H1 (cell line): Measurements from ENCODE around the gene GPS1. TPM values are rescaled to one million over a fixed set of nuclear protein-coding genes. Genes with fewer than 3 reads are reported as not detected.

Experiments
- CTCF ChIA-PET: fragments of 300-600 bp; sonication (Branson Sonifier 250); formaldehyde crosslinking; loops from one replicate; lab custom pipeline; 2021; ENCODE audit not compliant: partially characterized antibody; lab: Charles Lee
- POLR2A ChIA-PET: fragments of 300-600 bp; sonication (Branson Sonifier 250); formaldehyde crosslinking; loops from one replicate; lab custom pipeline; 2021; ENCODE audit warnings: inconsistent platforms; ENCODE audit not compliant: partially characterized antibody; lab: Charles Lee
- DNase-seq, 2 experiments: peaks; one replicate each; pipeline versions ENCODE4 v3.0.0 to v3.0.0-alpha.2; 2010 to 2022; ENCODE audit warnings: low spot score in 2 of 2, low read depth in 1 of 2, mixed read lengths in 1 of 2
- FAIRE-seq: peaks from 2 replicates; lab custom pipeline; 2011; peaks lifted over from hg19 to GRCh38; lab: Jason Lieb, UNC
- H2AFZ ChIP-seq: 2 replicates; pipeline ENCODE4 v1.8.1; 2012; ENCODE audit warnings: low read length, inconsistent platforms
- H2AK5ac ChIP-seq: 2 replicates; pipeline ENCODE4 v1.6.1; 2013; ENCODE audit warnings: low read depth, low read length
- H2BK120ac ChIP-seq: replicated peaks from 2 replicates; pipeline ENCODE3; 2013; ENCODE audit warnings: low read depth, low read length, inconsistent platforms
- H2BK12ac ChIP-seq: 2 replicates; pipeline ENCODE4 v1.6.1; 2013; ENCODE audit warnings: low read depth, low read length
- H2BK15ac ChIP-seq: 2 replicates; pipeline ENCODE4 v1.6.1; 2013; ENCODE audit warnings: low read length
- H2BK20ac ChIP-seq: 2 replicates; pipeline ENCODE4 v1.6.1; 2013; ENCODE audit warnings: low read length
- H2BK5ac ChIP-seq: 2 replicates; pipeline ENCODE4 v1.6.1; 2013; ENCODE audit warnings: low read depth, low read length
- H3K14ac ChIP-seq: 2 replicates; pipeline ENCODE4 v1.6.1; 2013; ENCODE audit warnings: inconsistent platforms; ENCODE audit not compliant: insufficient read length
- H3K18ac ChIP-seq: 2 replicates; pipeline ENCODE4 v1.6.1; 2013; ENCODE audit warnings: low read length; ENCODE audit errors: extremely low read depth
- H3K23ac ChIP-seq: 2 replicates; pipeline ENCODE4 v1.6.1; 2013; ENCODE audit warnings: inconsistent platforms; ENCODE audit not compliant: insufficient read length
- H3K23me2 ChIP-seq: 2 replicates; pipeline ENCODE4 v1.6.1; 2013; ENCODE audit warnings: low read depth, low read length
- H3K27ac ChIP-seq: 2 replicates; pipeline ENCODE4 v1.6.1; 2011; ENCODE audit warnings: low read depth, low read length, inconsistent platforms
- H3K27me3 ChIP-seq, 4 experiments: replicated peaks in 1 of 4; 1 replicate in 1 of 4; 2 replicates in 3 of 4; pipeline versions ENCODE4 v1.6.1 to v1.8.1; 2011 to 2013; ENCODE audit warnings: low read length in 3 of 4, mild to moderate bottlenecking in 3 of 4, inconsistent platforms in 2 of 4, mixed read lengths in 2 of 4, moderate library complexity in 1 of 4; ENCODE audit not compliant: control insufficient read depth in 3 of 4, insufficient read depth in 3 of 4; ENCODE audit errors: extremely low read depth in 1 of 4
- H3K36me3 ChIP-seq, 4 experiments: 2 replicates each; pipeline versions ENCODE4 v1.6.1 to v1.8.1; 2011 to 2013; ENCODE audit warnings: mild to moderate bottlenecking in 4 of 4, low read length in 3 of 4, moderate library complexity in 2 of 4, control low read depth in 1 of 4, inconsistent platforms in 1 of 4; ENCODE audit not compliant: insufficient read depth in 4 of 4, control insufficient read depth in 2 of 4
- H3K4ac ChIP-seq: replicated peaks from 2 replicates; pipeline ENCODE3; 2013; ENCODE audit warnings: low read length, low read depth, mixed read lengths, inconsistent platforms; ENCODE audit not compliant: insufficient read length
- H3K4me1 ChIP-seq, 4 experiments: replicated peaks in 1 of 4; 1 replicate in 1 of 4; 2 replicates in 3 of 4; pipeline versions ENCODE4 v1.6.1 to v1.8.1; 2011 to 2013; ENCODE audit warnings: low read length in 3 of 4, inconsistent platforms in 2 of 4, mixed read lengths in 1 of 4; ENCODE audit not compliant: insufficient read depth in 4 of 4, control insufficient read depth in 3 of 4
- H3K4me2 ChIP-seq, 2 experiments: 2 replicates each; pipeline versions ENCODE4 v1.6.1 to v1.8.1; 2011 to 2013; ENCODE audit warnings: low read depth in 2 of 2, low read length in 2 of 2, control low read depth in 1 of 2, inconsistent platforms in 1 of 2, mild to moderate bottlenecking in 1 of 2; ENCODE audit not compliant: insufficient read depth in 1 of 2
- H3K4me3 ChIP-seq, 4 experiments: fragments of 200-600, 300-600 bp in 1 of 4; sonication (generic), shearing (Covaris generic), sonication (Bioruptor Twin) in 1 of 4; 2 replicates each; pipeline versions ENCODE4 v1.5.1 to v1.8.1; 2011 to 2016; ENCODE audit warnings: low read length in 4 of 4, low read depth in 3 of 4, control low read depth in 2 of 4, inconsistent platforms in 2 of 4, mild to moderate bottlenecking in 2 of 4, mixed read lengths in 1 of 4, moderate library complexity in 1 of 4; ENCODE audit not compliant: insufficient read depth in 2 of 4; ENCODE audit errors: extremely low read depth in 1 of 4
- H3K56ac ChIP-seq: replicated peaks from 2 replicates; pipeline ENCODE3; 2013; ENCODE audit warnings: low read depth, mild to moderate bottlenecking, mixed read lengths, low read length, inconsistent platforms; ENCODE audit not compliant: insufficient read length
- H3K79me1 ChIP-seq: 2 replicates; pipeline ENCODE4 v1.6.1; 2013; ENCODE audit warnings: low read depth, low read length, control low read depth
- H3K79me2 ChIP-seq, 2 experiments: 2 replicates each; pipeline versions ENCODE4 v1.6.1 to v1.8.1; 2012 to 2013; ENCODE audit warnings: low read length in 2 of 2, mild to moderate bottlenecking in 2 of 2, inconsistent platforms in 1 of 2; ENCODE audit not compliant: insufficient read depth in 2 of 2, control insufficient read depth in 1 of 2
- H3K9ac ChIP-seq, 4 experiments: replicated peaks in 1 of 4; 1 replicate in 1 of 4; 2 replicates in 3 of 4; pipeline versions ENCODE4 v1.6.1 to v1.8.1; 2011 to 2013; ENCODE audit warnings: low read depth in 3 of 4, low read length in 3 of 4, control low read depth in 2 of 4, mild to moderate bottlenecking in 2 of 4, moderate library complexity in 2 of 4, inconsistent platforms in 1 of 4; ENCODE audit errors: extremely low read depth in 1 of 4
- H3K9me3 ChIP-seq, 2 experiments: 2 replicates each; pipeline versions ENCODE4 v1.6.1 to v1.8.1; 2012 to 2013; ENCODE audit warnings: mild to moderate bottlenecking in 2 of 2, moderate library complexity in 2 of 2, control low read depth in 1 of 2, inconsistent platforms in 1 of 2, low read depth in 1 of 2, low read length in 1 of 2, mixed read lengths in 1 of 2; ENCODE audit not compliant: insufficient read depth in 2 of 2
- H4K20me1 ChIP-seq, 2 experiments: replicated peaks in 1 of 2; 2 replicates each; pipeline versions ENCODE3 to v1.8.1; 2011 to 2013; ENCODE audit warnings: inconsistent platforms in 2 of 2, low read length in 2 of 2, mild to moderate bottlenecking in 1 of 2; ENCODE audit not compliant: insufficient read depth in 2 of 2, control insufficient read depth in 1 of 2
- H4K5ac ChIP-seq: 2 replicates; pipeline ENCODE4 v1.6.1; 2013; ENCODE audit warnings: low read length, low read depth, mixed read lengths, inconsistent platforms; ENCODE audit not compliant: insufficient read length
- H4K8ac ChIP-seq: 2 replicates; pipeline ENCODE4 v1.8.0; 2013; ENCODE audit warnings: mild to moderate bottlenecking, moderate library complexity, low read length, inconsistent platforms; ENCODE audit not compliant: insufficient read depth; ENCODE audit errors: extremely low read depth
- H4K91ac ChIP-seq: replicated peaks from 2 replicates; pipeline ENCODE3; 2013; ENCODE audit warnings: low read length, mixed read lengths, inconsistent platforms; ENCODE audit not compliant: insufficient read length
- ASH2L ChIP-seq: fragments of 200-600, 300-600 bp; sonication (generic); IDR thresholded peaks from one replicate; pipeline ENCODE4 v1.7.1; 2017; ENCODE audit warnings: low read length
- BCL11A ChIP-seq, 2 experiments: IDR thresholded peaks; one replicate each; pipeline ENCODE4 v1.6.1; 2011; ENCODE audit warnings: low read depth in 2 of 2, low read length in 2 of 2, mild to moderate bottlenecking in 2 of 2
- CBX8 ChIP-seq: fragments of 300-800, 300-1000 bp; sonication (generic); IDR thresholded peaks from 2 replicates; pipeline ENCODE4 v1.7.1; 2016; ENCODE audit warnings: low read depth, low read length, borderline replicate concordance
- EP300 ChIP-seq, 2 experiments: IDR thresholded peaks; 1 replicate in 1 of 2; 2 replicates in 1 of 2; pipeline ENCODE4 v1.6.1; 2011 to 2012; ENCODE audit warnings: low read depth in 2 of 2, low read length in 2 of 2, mild to moderate bottlenecking in 2 of 2, borderline replicate concordance in 1 of 2, inconsistent platforms in 1 of 2, moderate library complexity in 1 of 2
- JUND ChIP-seq: IDR thresholded peaks from 2 replicates; pipeline ENCODE4 v1.6.1; 2011; ENCODE audit warnings: mild to moderate bottlenecking, improper control_type of control experiment, low read length
- KDM1A ChIP-seq: fragments of 200-600, 300-600 bp; sonication (generic); IDR thresholded peaks from 2 replicates; pipeline ENCODE4 v1.7.1; 2016; ENCODE audit warnings: mild to moderate bottlenecking, low read length, borderline replicate concordance
- RXRA ChIP-seq: IDR thresholded peaks from 2 replicates; pipeline ENCODE4 v1.6.1; 2011; ENCODE audit warnings: low read depth, mild to moderate bottlenecking, low read length, moderate library complexity; ENCODE audit not compliant: insufficient read depth
- SIRT6 ChIP-seq: IDR thresholded peaks from one replicate; pipeline ENCODE4 v1.7.1; 2012; ENCODE audit warnings: low read length, inconsistent platforms
- TAF1 ChIP-seq: IDR thresholded peaks from 2 replicates; pipeline ENCODE4 v1.6.1; 2011; ENCODE audit warnings: mild to moderate bottlenecking, low read depth, low read length
- TCF12 ChIP-seq: IDR thresholded peaks from 2 replicates; pipeline ENCODE4 v1.6.1; 2011; ENCODE audit warnings: low read depth, mild to moderate bottlenecking, low read length
- WGBS, 2 experiments: shearing (Covaris generic) in 1 of 2; methylation state at CpG; one replicate each; pipeline versions ENCODE4 v1.1.6 to v1.1.7; 2013 to 2015; ENCODE audit warnings: low lambda C conversion rate in 2 of 2, mixed read lengths in 2 of 2, inconsistent platforms in 1 of 2, low coverage in 1 of 2, missing lambda C conversion rate in 1 of 2; ENCODE audit not compliant: insufficient replicate concordance in 2 of 2, insufficient coverage in 1 of 2, insufficient read length in 1 of 2; ENCODE audit errors: extremely low coverage in 1 of 2, missing lambda C conversion rate in 1 of 2; 5-methylcytosine and 5-hydroxymethylcytosine counted together
- polyA plus RNA-seq, 7 experiments: library from polyadenylated mRNA; depleted of rRNA in 3 of 7; stranded (reverse) in 5 of 7; unstranded in 2 of 7; fragments of >200 nt in 5 of 7; fragments of 200-250 nt in 2 of 7; gene quantifications; 1 replicate in 5 of 7; 2 replicates in 1 of 7; 4 replicates in 1 of 7; pipeline versions ENCODE4 v1.2.1 to v1.2.3, GENCODE V29; 2011 to 2013; ENCODE audit warnings: missing spikeins in 2 of 7, mixed read lengths in 2 of 7
- total RNA-seq: library from RNA; stranded (reverse); fragmentation: NEBNext Ultra II Directional; extraction: Animal tissue kit (Norgen Biotek cat#: 25700); gene quantifications from 2 replicates; pipeline ENCODE4 v1.2.1, GENCODE V29; 2021
- TF ChIP-seq, protein P1 (sequence below), 3 experiments: IDR thresholded peaks; 1 replicate in 2 of 3; 2 replicates in 1 of 3; pipeline versions ENCODE4 v1.5.1 to v1.6.1; 2011; ENCODE audit warnings: low read length in 3 of 3, mild to moderate bottlenecking in 3 of 3, inconsistent platforms in 2 of 3, low read depth in 1 of 3, moderate library complexity in 1 of 3; ENCODE audit not compliant: insufficient read depth in 1 of 3; ENCODE audit errors: control extremely low read depth in 1 of 3

GPS1 gene
- total and polyA plus RNA-seq, 2 of the 8 experiments (the other 6 are each of a cell fraction or from before 2014, with no cell fraction given) = 153 to 277 TPM

DNA sequence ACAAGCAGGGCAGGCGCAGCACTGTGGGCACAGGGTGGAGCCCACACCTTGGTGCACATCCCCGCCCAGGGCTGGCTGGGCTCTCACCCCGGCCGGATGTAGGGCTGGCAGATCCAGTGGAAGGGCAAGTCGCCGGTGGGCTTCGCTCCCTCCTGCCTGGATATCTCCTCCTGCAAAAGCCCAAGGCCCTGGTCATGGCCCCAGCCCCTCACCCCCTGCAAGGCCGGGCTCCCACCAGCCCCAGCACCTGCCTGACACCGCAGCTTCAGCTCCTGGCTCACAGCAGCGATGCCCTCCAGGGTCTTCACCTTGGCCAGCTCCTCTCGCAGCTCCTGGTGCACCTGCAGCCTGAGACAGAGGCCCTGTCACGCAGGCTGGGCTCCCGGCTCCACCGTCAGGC is 8.9 kb downstream of the GPS1 start:
- FAIRE-seq (no peak), DNase-seq (no peak)
- peaks cover 10 to 32% (median 26%) of the 10 kb centered on the region in 4 experiments; a peak in 5 of 8 replicates for H3K36me3 ChIP-seq
- TF ChIP-seq CBX8 (no peak), SIRT6 (no peak), TCF12 (no peak), TAF1 (no peak), BCL11A (IDR thresholded peaks at IDR 0.05; ENCODE audit: low read depth in 2 of 2, low read length in 2 of 2) (no peak), KDM1A (no peak), RXRA (no peak), JUND (no peak), EP300 (IDR thresholded peaks at IDR 0.05; ENCODE audit: borderline replicate concordance in 1 of 2, low read depth in 2 of 2, low read length in 2 of 2) (no peak), ASH2L (no peak)
- TF ChIP-seq, protein P1, sequence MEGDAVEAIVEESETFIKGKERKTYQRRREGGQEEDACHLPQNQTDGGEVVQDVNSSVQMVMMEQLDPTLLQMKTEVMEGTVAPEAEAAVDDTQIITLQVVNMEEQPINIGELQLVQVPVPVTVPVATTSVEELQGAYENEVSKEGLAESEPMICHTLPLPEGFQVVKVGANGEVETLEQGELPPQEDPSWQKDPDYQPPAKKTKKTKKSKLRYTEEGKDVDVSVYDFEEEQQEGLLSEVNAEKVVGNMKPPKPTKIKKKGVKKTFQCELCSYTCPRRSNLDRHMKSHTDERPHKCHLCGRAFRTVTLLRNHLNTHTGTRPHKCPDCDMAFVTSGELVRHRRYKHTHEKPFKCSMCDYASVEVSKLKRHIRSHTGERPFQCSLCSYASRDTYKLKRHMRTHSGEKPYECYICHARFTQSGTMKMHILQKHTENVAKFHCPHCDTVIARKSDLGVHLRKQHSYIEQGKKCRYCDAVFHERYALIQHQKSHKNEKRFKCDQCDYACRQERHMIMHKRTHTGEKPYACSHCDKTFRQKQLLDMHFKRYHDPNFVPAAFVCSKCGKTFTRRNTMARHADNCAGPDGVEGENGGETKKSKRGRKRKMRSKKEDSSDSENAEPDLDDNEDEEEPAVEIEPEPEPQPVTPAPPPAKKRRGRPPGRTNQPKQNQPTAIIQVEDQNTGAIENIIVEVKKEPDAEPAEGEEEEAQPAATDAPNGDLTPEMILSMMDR (IDR thresholded peaks at IDR 0.05; ENCODE audit: control extremely low read depth in 1 of 3, insufficient read depth in 1 of 3, low read depth in 1 of 3, low read length in 3 of 3) = no peak

More for the DNA sequence above, 8.9 kb downstream of the GPS1 start:
- Histone ChIP-seq H3K79me2 (no peaks in the 10 kb centered on the region), H3K23me2 (peaks cover 8% of the 10 kb centered on the region; the same call in 1 of the 2 replicates), H3K14ac (no peak overlapping the region), H3K27ac (no peak overlapping the region), H3K4ac (no peak overlapping the region), H3K23ac (no peak overlapping the region), H2AFZ (no peak overlapping the region), H4K91ac (no peak overlapping the region), H4K20me1 (peaks cover 0 to 18% of the 10 kb centered on the region in 2 experiments), H3K4me3 (no peak overlapping the region), H2BK20ac (no peak overlapping the region), H2BK5ac (no peak overlapping the region), H4K5ac (no peak overlapping the region), H2BK12ac (no peak overlapping the region), H2BK120ac (no peak overlapping the region), H2AK5ac (no peak overlapping the region), H3K4me2 (no peak overlapping the region), H3K4me1 (peaks cover 0 to 6% (median 4%) of the 10 kb centered on the region in 4 experiments; a peak in 4 of 7 replicates), H3K9ac (no peak overlapping the region), H4K8ac (no peak overlapping the region), H3K27me3 (no peaks in the 10 kb centered on the region), H2BK15ac (no peak overlapping the region), H3K9me3 (no peaks in the 10 kb centered on the region), H3K18ac (no peak overlapping the region), H3K79me1 (peaks cover 5% of the 10 kb centered on the region; the same call in 1 of the 2 replicates), H3K56ac (no peak overlapping the region)
- CTCF ChIA-PET = interaction anchor here (0.9 to 1.2 kb wide), 5 partner anchors 9 to 40 kb away, joined by 3 to 4 read pairs (median 3); partner anchors contain the start of genes DCXR, GPS1 and RFNG
- 91% methylated on average over 14 of the region's 14 CpGs; no CpG with 5 or more reads in 1 of the 2 experiments for WGBS, 2 experiments
- POLR2A ChIA-PET = interaction anchor here (0.9 to 16.2 kb wide), 15 partner anchors 5 to 39 kb away, joined by 3 to 161 read pairs (median 8); partner anchors contain the start of genes DUS1L, GPS1, RAC3 and RFNG
